Measurements from ENCODE around the gene TRAF5. TPM values are rescaled to one million over a fixed set of nuclear protein-coding genes. Genes with fewer than 3 reads are reported as not detected.
"Not testable (repeated sequence)": the region's sequence is repeated elsewhere in the genome, so short reads cannot be mapped to it uniquely, and the experiment has no call there.

The TRAF5 gene
- total RNA-seq, 1 experiment from 2014 or later: 15.2 TPM

GRCh38 chr1:211398266-211398930 is 71.8 kb downstream of the TRAF5 start:
- not testable (repeated sequence) for DNase-seq

GRCh38 chr1:211399851-211400393 is 73.3 kb downstream of the TRAF5 start:
- not testable (repeated sequence) for H3K27ac ChIP-seq; H3K27me3 ChIP-seq; H3K9me3 ChIP-seq (replicated peaks); H3K4me1 ChIP-seq; H3K4me3 ChIP-seq; H3K36me3 ChIP-seq; DNase-seq

More at GRCh38 chr1:211398266-211398930, 71.8 kb downstream of the TRAF5 start:
- H3K27ac ChIP-seq; H3K27me3 ChIP-seq; H3K36me3 ChIP-seq; H3K4me1 ChIP-seq; H3K4me3 ChIP-seq; H3K9me3 ChIP-seq (replicated peaks): not testable (repeated sequence)

GRCh38 chr1:211401751-211402150 is 75.1 kb downstream of the TRAF5 start:
- H3K27ac ChIP-seq; H3K4me3 ChIP-seq; H3K36me3 ChIP-seq; H3K4me1 ChIP-seq; H3K27me3 ChIP-seq; H3K9me3 ChIP-seq (replicated peaks); DNase-seq: not testable (repeated sequence)

- not testable (repeated sequence) for H3K27me3 ChIP-seq; H3K27ac ChIP-seq; H3K36me3 ChIP-seq; H3K4me3 ChIP-seq; H3K4me1 ChIP-seq; H3K9me3 ChIP-seq (replicated peaks); DNase-seq
Measured at GRCh38 chr1:211406086-211406485, 79.5 kb downstream of the TRAF5 start.

- H3K27ac ChIP-seq; DNase-seq; H3K36me3 ChIP-seq; H3K4me1 ChIP-seq; H3K4me3 ChIP-seq; H3K9me3 ChIP-seq (replicated peaks); H3K27me3 ChIP-seq: not testable (repeated sequence)
Measured at GRCh38 chr1:211407749-211408148, 81.1 kb downstream of the TRAF5 start.

GRCh38 chr1:211411639-211412038 is 85.0 kb downstream of the TRAF5 start:
- DNase-seq: no peak
- H3K27ac ChIP-seq: no peak overlapping the region
- H3K36me3 ChIP-seq: no peaks in the 10 kb centered on the region

GRCh38 chr1:211415700-211416099 is 89.1 kb downstream of the TRAF5 start:
- no peaks in the 10 kb centered on the region; the same call in 1 of the 2 replicates for H3K9me3 ChIP-seq (replicated peaks)
- no peak overlapping the region for H3K27ac ChIP-seq
- H3K4me1 ChIP-seq: peaks cover 15% of the 10 kb centered on the region
- H3K27me3 ChIP-seq: no peaks in the 10 kb centered on the region
- no peaks in the 10 kb centered on the region for H3K36me3 ChIP-seq
- peak overlapping the region; percentile 34 for H3K4me3 ChIP-seq
- no peak for DNase-seq

More at GRCh38 chr1:211411639-211412038, 85.0 kb downstream of the TRAF5 start:
- no peak overlapping the region for H3K4me3 ChIP-seq
- no peaks in the 10 kb centered on the region for H3K9me3 ChIP-seq (replicated peaks)
- H3K4me1 ChIP-seq: no peaks in the 10 kb centered on the region
- H3K27me3 ChIP-seq: no peaks in the 10 kb centered on the region

- H3K4me3 ChIP-seq: peak overlapping the region; percentile 34
- not testable (repeated sequence) for H3K9me3 ChIP-seq (replicated peaks); H3K27me3 ChIP-seq; H3K36me3 ChIP-seq; H3K27ac ChIP-seq
- DNase-seq: peak; percentile 8 to 22
- H3K4me1 ChIP-seq: peaks cover 20% of the 10 kb centered on the region
Measured at GRCh38 chr1:211416246-211416627, 89.6 kb downstream of the TRAF5 start.

GRCh38 chr1:211416628-211417323 is 90.1 kb downstream of the TRAF5 start:
- peak; percentile 29 to 44 for DNase-seq
- H3K9me3 ChIP-seq (replicated peaks); H3K27me3 ChIP-seq; H3K36me3 ChIP-seq: not testable (repeated sequence)
- H3K27ac ChIP-seq: peak overlapping the region; percentile 34; the same call in 1 of the 2 replicates
- peaks cover 21% of the 10 kb centered on the region for H3K4me1 ChIP-seq
- H3K4me3 ChIP-seq: peak overlapping the region; percentile 34

GRCh38 chr1:211420389-211420788 is 93.8 kb downstream of the TRAF5 start:
- H3K27me3 ChIP-seq: no peaks in the 10 kb centered on the region
- H3K36me3 ChIP-seq: no peaks in the 10 kb centered on the region
- H3K27ac ChIP-seq: no peak overlapping the region
- H3K9me3 ChIP-seq (replicated peaks): no peaks in the 10 kb centered on the region; the same call in 1 of the 2 replicates
- H3K4me3 ChIP-seq: no peak overlapping the region
- H3K4me1 ChIP-seq: peaks cover 21% of the 10 kb centered on the region
- DNase-seq: peak; percentile 48 to 65

GRCh38 chr1:211420845-211421454 is 94.3 kb downstream of the TRAF5 start:
- H3K27ac ChIP-seq: no peak overlapping the region
- DNase-seq: peak in 1 of 2 experiments; percentile 8

GRCh38 chr1:211424018-211424417 is 97.4 kb downstream of the TRAF5 start:
- Histone ChIP-seq H3K4me3 (no peak overlapping the region), H3K9me3 (replicated peaks) (no peaks in the 10 kb centered on the region), H3K27me3 (no peaks in the 10 kb centered on the region), H3K4me1 (peaks cover 18% of the 10 kb centered on the region), H3K36me3 (no peaks in the 10 kb centered on the region), H3K27ac (no peak overlapping the region)
- no peak for DNase-seq

More at GRCh38 chr1:211420845-211421454, 94.3 kb downstream of the TRAF5 start:
- Histone ChIP-seq H3K36me3 (no peaks in the 10 kb centered on the region), H3K27me3 (no peaks in the 10 kb centered on the region), H3K9me3 (replicated peaks) (no peaks in the 10 kb centered on the region; the same call in 1 of the 2 replicates), H3K4me1 (peaks cover 21% of the 10 kb centered on the region), H3K4me3 (no peak overlapping the region)
